Right lobe of liver (tissue), 6 donors: ENCODE results near the gene ALDH6A1. TPM values are rescaled to one million over a fixed set of nuclear protein-coding genes. Genes with fewer than 3 reads are reported as not detected.
A peak's percentile ranks its signal among the peaks of the same experiment; 100 is the strongest.

Experiments used
- ATAC-seq, 4 donors: fragments of 200-7000 bp; cut with Tn5 transposase; one replicate each; pipeline ENCODE4 v1.9.1; 2020; ENCODE audit warnings: mild to moderate bottlenecking in 4 of 4, moderate library complexity in 4 of 4
- DNase-seq, 3 donors: peaks; one replicate each; pipeline ENCODE4 v3.0.0-alpha.2; 2020
- H3K27ac ChIP-seq, 3 donors: fragments of 200-600 bp; one replicate each; pipeline ENCODE4 v1.8.0; 2022
- H3K27me3 ChIP-seq, 2 donors: fragments of 200-600 bp; one replicate each; pipeline ENCODE4 v1.8.0; 2022
- H3K36me3 ChIP-seq, 4 donors: fragments of 200-600 bp; sonication (generic) in 1 of 4; one replicate each; pipeline versions ENCODE4 v1.5.1 to v1.8.0; 2017 to 2022; ENCODE audit warnings: control low read depth in 1 of 4
- H3K4me1 ChIP-seq, 4 donors: fragments of 200-600 bp; sonication (generic) in 1 of 4; one replicate each; pipeline versions ENCODE4 v1.5.1 to v1.8.0; 2017 to 2022; ENCODE audit warnings: control low read depth in 1 of 4
- H3K4me3 ChIP-seq, 3 donors: fragments of 200-600 bp; one replicate each; pipeline ENCODE4 v1.8.0; 2022
- H3K9me3 ChIP-seq, 4 donors: fragments of 200-600 bp; sonication (generic) in 1 of 4; one replicate each; pipeline versions ENCODE4 v1.5.1 to v1.8.0; 2017 to 2022; ENCODE audit warnings: control low read depth in 1 of 4
- POLR2A ChIP-seq: fragments of 450-650 bp; IDR thresholded peaks from one replicate; pipeline ENCODE4 v1.6.1; 2017; ENCODE audit warnings: antibody characterized with exemption, mild to moderate bottlenecking
- WGBS: methylation state at CpG from one replicate; pipeline ENCODE4 v1.1.6; 2018; ENCODE audit warnings: low coverage, low lambda C conversion rate; ENCODE audit not compliant: insufficient coverage; ENCODE audit errors: missing lambda C conversion rate; 5-methylcytosine and 5-hydroxymethylcytosine counted together
- intact Hi-C, 2 donors: fragments of 100-400 bp; cut with DNase I; formaldehyde crosslinking; loops; one replicate each; pipeline versions ENCODE4 v1.11.2 to v1.14.1; 2022
- total RNA-seq, 6 experiments: library from RNA; depleted of rRNA in 2 of 6; stranded (reverse); fragments of >200 nt in 2 of 6; fragmentation: NEBNext Ultra II Directional in 3 of 6; extraction: Animal tissue kit (Norgen Biotek cat#: 25700) in 3 of 6; gene quantifications; one replicate each; pipeline versions ENCODE4 v1.1.0 to v1.2.4, GENCODE V29; 2016 to 2023
- TF ChIP-seq, protein P1 (sequence below), 4 donors: fragments of 200-600 bp in 3 of 4; fragments of 450-650 bp in 1 of 4; IDR thresholded peaks; one replicate each; pipeline versions ENCODE4 v1.5.1 to v1.8.0; 2016 to 2022; ENCODE audit warnings: antibody characterized with exemption in 4 of 4, mild to moderate bottlenecking in 2 of 4
- donor health status: DM: no; HTN: yes; CAD: no.
- donor health status: DM: no; HTN: no; CAD: no.
- donor health status: DM: no; HTN: no; CAD: no.
- donor health status: DM: no; HTN: yes; CAD: no.
- donor health status: DM: no; HTN: yes; CAD: no.

ALDH6A1 gene
- total RNA-seq, 6 experiments from 2014 or later, result 99.1 to 449 (median 221) TPM

DNA sequence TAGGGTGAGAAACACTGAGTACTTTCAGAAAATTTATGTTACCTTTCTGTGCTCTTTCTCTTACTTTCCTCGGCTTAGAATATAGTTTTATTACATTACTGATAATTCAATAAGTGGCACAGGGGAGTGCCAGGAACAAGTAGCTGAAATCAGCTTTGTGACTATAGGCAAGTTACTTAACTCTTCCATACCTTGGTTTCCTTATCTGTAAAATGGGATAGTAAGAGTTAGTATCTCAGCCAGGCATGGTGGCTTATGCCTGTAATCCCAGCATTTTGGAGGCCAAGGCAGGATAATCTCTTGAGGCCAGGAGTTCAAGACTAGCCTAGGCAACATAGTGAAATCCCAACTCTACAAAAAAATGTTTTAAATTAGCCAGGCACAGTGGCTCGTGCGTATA, 49.7 kb downstream of the ALDH6A1 start:
- Histone ChIP-seq H3K27me3 (no peaks in the 10 kb centered on the region), H3K36me3 (no peaks in the 10 kb centered on the region), H3K9me3 (no peaks in the 10 kb centered on the region), H3K4me1 (no peaks in the 10 kb centered on the region), H3K4me3 (no peak overlapping the region), H3K27ac (no peak overlapping the region)
- TF ChIP-seq, protein P1, sequence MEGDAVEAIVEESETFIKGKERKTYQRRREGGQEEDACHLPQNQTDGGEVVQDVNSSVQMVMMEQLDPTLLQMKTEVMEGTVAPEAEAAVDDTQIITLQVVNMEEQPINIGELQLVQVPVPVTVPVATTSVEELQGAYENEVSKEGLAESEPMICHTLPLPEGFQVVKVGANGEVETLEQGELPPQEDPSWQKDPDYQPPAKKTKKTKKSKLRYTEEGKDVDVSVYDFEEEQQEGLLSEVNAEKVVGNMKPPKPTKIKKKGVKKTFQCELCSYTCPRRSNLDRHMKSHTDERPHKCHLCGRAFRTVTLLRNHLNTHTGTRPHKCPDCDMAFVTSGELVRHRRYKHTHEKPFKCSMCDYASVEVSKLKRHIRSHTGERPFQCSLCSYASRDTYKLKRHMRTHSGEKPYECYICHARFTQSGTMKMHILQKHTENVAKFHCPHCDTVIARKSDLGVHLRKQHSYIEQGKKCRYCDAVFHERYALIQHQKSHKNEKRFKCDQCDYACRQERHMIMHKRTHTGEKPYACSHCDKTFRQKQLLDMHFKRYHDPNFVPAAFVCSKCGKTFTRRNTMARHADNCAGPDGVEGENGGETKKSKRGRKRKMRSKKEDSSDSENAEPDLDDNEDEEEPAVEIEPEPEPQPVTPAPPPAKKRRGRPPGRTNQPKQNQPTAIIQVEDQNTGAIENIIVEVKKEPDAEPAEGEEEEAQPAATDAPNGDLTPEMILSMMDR (IDR thresholded peaks at IDR 0.05), result no peak
- no peak for TF ChIP-seq POLR2A
- DNase-seq (no peak), ATAC-seq (no peak)
- WGBS, result 84% methylated on average over 3 of the region's 3 CpGs
- intact Hi-C loops, result no loop called here

DNA sequence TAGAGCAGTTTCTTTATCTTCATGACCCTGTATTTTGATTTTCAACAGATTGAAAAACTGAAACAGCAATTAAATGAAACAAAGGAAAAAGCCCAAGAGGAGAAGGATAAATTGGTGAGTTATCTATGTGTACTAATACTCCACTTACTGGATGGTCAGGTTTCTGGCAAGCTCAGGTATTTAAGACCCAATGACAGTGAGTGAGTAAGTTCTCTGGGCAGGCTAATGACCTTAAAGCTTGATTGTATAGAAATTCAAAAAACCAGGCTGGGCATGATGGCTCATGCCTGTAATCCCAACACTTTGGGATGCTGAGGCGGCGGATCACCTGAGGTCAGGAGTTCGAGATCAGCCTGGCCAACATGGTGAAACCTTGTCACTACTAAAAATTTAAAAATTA, 55.1 kb downstream of the ALDH6A1 start:
- ATAC-seq, result no peak
- no peaks in the 10 kb centered on the region for H3K27me3 ChIP-seq
- H3K4me3 ChIP-seq, result no peak overlapping the region
- intact Hi-C loops, result no loop called here
- H3K4me1 ChIP-seq, result peaks cover 0 to 11% (median 0%) of the 10 kb centered on the region in 4 donors
- WGBS, result 100% methylated on average over 1 of the region's 3 CpGs
- no peak for TF ChIP-seq POLR2A
- TF ChIP-seq, protein P1 (IDR thresholded peaks at IDR 0.05), result no peak
- no peak for DNase-seq
- H3K9me3 ChIP-seq, result no peaks in the 10 kb centered on the region
- no peak overlapping the region for H3K27ac ChIP-seq
- H3K36me3 ChIP-seq, result no peaks in the 10 kb centered on the region

DNA sequence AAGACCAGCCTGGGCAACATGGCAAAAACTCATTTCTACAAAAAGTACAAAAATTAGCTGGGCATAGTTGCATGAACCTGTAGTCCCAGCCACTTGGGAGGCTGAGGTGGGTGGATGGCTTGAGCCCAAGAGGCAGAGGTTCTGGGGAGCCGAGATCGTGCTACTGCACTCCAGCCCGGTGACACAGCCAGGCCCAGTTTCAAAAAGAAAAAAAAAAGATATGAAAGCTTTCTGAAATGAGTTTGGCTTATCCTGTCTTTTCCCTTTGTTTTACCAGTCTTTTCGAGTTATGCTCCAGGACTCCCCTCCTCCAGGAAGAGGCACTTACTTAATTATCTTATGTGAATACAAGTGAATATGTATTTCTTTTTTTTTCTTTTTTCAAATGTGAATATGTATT, 61.9 kb downstream of the ALDH6A1 start:
- intact Hi-C loops, result no loop called here
- no peaks in the 10 kb centered on the region for H3K27me3 ChIP-seq
- DNase-seq (no peak), ATAC-seq (no peak)
- WGBS, result 62% methylated on average over 4 of the region's 4 CpGs
- H3K36me3 ChIP-seq, result no peaks in the 10 kb centered on the region
- H3K4me3 ChIP-seq, result no peak overlapping the region
- H3K27ac ChIP-seq, result peak overlapping the region in 1 of 3 donors; percentile 42
- peaks cover 0 to 14% (median 0%) of the 10 kb centered on the region in 4 donors for H3K4me1 ChIP-seq
- H3K9me3 ChIP-seq, result no peaks in the 10 kb centered on the region
- TF ChIP-seq POLR2A, result no peak
- TF ChIP-seq, protein P1 (IDR thresholded peaks at IDR 0.05), result no peak

DNA sequence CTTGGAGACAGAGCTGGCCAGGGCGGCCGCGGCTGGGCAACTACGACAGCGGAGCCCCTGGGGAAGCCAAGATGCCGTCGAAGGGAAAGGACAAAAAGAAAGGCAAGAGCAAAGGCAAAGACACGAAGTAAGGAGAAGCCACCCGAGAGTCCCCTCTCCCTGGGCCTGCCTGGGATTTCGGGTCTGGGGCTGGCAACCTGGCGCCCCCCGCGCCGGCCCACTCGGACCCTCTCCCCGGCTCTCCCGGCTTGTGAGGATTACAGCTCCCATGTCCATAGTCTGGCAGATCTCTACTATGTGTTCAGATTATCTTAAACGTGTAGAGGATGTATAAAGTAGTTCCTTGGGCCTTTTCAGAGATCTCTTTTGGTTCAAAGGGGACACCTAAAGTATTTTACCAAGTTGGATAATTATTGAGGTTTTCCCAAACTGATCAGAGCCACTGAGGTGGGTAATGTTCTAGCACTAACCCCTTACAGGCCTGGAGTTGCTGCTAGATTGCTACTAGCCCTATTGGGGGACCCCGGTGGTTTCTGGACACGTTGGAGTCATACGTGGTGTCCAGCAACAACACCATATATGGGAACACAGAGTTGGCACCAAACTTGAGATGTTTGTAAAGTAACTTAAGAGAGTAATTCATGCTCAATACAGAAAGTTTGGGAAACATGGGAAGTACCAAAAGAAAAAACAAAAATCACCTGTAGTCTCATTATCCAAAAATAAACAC, 64.7 kb downstream of the ALDH6A1 start:
- 3% methylated on average over 21 of the region's 21 CpGs for WGBS
- Histone ChIP-seq H3K4me3 (peak overlapping the region; percentile 86 to 88 (median 87)), H3K27ac (peak overlapping the region; percentile 37 to 98 (median 66))

More for the DNA sequence above, 64.7 kb downstream of the ALDH6A1 start:
- DNase-seq, result no peak
- TF ChIP-seq, protein P1 (IDR thresholded peaks at IDR 0.05), result no peak
- TF ChIP-seq POLR2A, result no peak
- intact Hi-C loops, result no loop called here
- Histone ChIP-seq H3K27me3 (no peaks in the 10 kb centered on the region), H3K36me3 (no peaks in the 10 kb centered on the region), H3K9me3 (no peaks in the 10 kb centered on the region), H3K4me1 (peaks cover 0 to 23% (median 4%) of the 10 kb centered on the region in 4 donors)
- ATAC-seq, result no peak
